ENCODE data around the gene NHS.
A peak's percentile ranks its signal among the peaks of the same experiment; 100 is the strongest.

The NHS gene

GRCh38 chrX:17595456-17596035 is 220.5 kb downstream of the NHS start:
- DNase-seq, result no peak

GRCh38 chrX:17596061-17596460 is 221.1 kb downstream of the NHS start:
- no peak for DNase-seq

- DNase-seq, result no peak
Measured at GRCh38 chrX:17596546-17597205, 221.7 kb downstream of the NHS start.

GRCh38 chrX:17597327-17597726 is 222.3 kb downstream of the NHS start:
- no peak for DNase-seq

GRCh38 chrX:17597836-17598439 is 222.9 kb downstream of the NHS start:
- no peak for DNase-seq

GRCh38 chrX:17601441-17602200 is 226.6 kb downstream of the NHS start:
- DNase-seq, result no peak

GRCh38 chrX:17602245-17602644 is 227.2 kb downstream of the NHS start:
- DNase-seq, result no peak

GRCh38 chrX:17603196-17603595 is 228.2 kb downstream of the NHS start:
- DNase-seq, result no peak

GRCh38 chrX:17605676-17606075 is 230.7 kb downstream of the NHS start:
- DNase-seq, result no peak

GRCh38 chrX:17606231-17606630 is 231.2 kb downstream of the NHS start:
- DNase-seq, result no peak

- peak; percentile 73 for DNase-seq
Measured at GRCh38 chrX:17608888-17609287, 233.9 kb downstream of the NHS start.

- DNase-seq, result no peak
Measured at GRCh38 chrX:17610788-17611187, 235.8 kb downstream of the NHS start.

GRCh38 chrX:17613979-17614588 is 239.1 kb downstream of the NHS start:
- no peak for DNase-seq

GRCh38 chrX:17616936-17617335 is 241.9 kb downstream of the NHS start:
- peak; percentile 18 for DNase-seq

GRCh38 chrX:17617806-17618205 is 242.8 kb downstream of the NHS start:
- DNase-seq, result no peak

- no peak for DNase-seq
Measured at GRCh38 chrX:17621566-17622270, 246.7 kb downstream of the NHS start.

GRCh38 chrX:17622331-17622730 is 247.3 kb downstream of the NHS start:
- no peak for DNase-seq

GRCh38 chrX:17623750-17624149 is 248.8 kb downstream of the NHS start:
- no peak for DNase-seq

GRCh38 chrX:17627026-17627425 is 252.0 kb downstream of the NHS start:
- DNase-seq, result no peak

- DNase-seq, result no peak
Measured at GRCh38 chrX:17628976-17629375, 254.0 kb downstream of the NHS start.

- no peak for DNase-seq
Measured at GRCh38 chrX:17629519-17629918, 254.5 kb downstream of the NHS start.

- no peak for DNase-seq
Measured at GRCh38 chrX:17631647-17632046, 256.6 kb downstream of the NHS start.

GRCh38 chrX:17632942-17633341 is 257.9 kb downstream of the NHS start:
- no peak for DNase-seq

Data from DMS153 (cell line).